HK-2 (cell line): ENCODE data around the gene SELENOH.
A peak's percentile ranks its signal among the peaks of the same experiment; 100 is the strongest.

ENCODE experiments used
- DNase-seq: peaks from one replicate; pipeline ENCODE4 v3.0.0-alpha.2; 2018; ENCODE audit not compliant: unreplicated experiment

SELENOH gene

GRCh38 chr11:57746920-57747319 lies 5.6 kb downstream of the SELENOH start:
- no peak for DNase-seq

- no peak for DNase-seq
Observed at GRCh38 chr11:57751176-57751575, 9.9 kb downstream of the SELENOH start.

GRCh38 chr11:57751676-57752253 lies 10.5 kb downstream of the SELENOH start, which contains the start of gene BTBD18:
TSS of gene BTBD18 (minus strand) at chr11:57751819. CDS start at chr11:57751188, 631 bp downstream.
- no peak for DNase-seq

- DNase-seq: no peak
Observed at GRCh38 chr11:57752954-57753353, 11.7 kb downstream of the SELENOH start.

GRCh38 chr11:57758174-57758573 lies 16.9 kb downstream of the SELENOH start:
- DNase-seq: no peak

GRCh38 chr11:57761301-57762234 lies 20.3 kb downstream of the SELENOH start, which contains the start of gene CTNND1:
TSS of gene CTNND1 (plus strand) at chr11:57761802. CDS start at chr11:57791479, 29,677 bp downstream.
- peak; percentile 78 for DNase-seq

- no peak for DNase-seq
Observed at GRCh38 chr11:57762235-57762861, 21.1 kb downstream of the SELENOH start.

- DNase-seq: no peak
Observed at GRCh38 chr11:57763568-57763967, 22.3 kb downstream of the SELENOH start.

GRCh38 chr11:57764021-57764420 lies 22.7 kb downstream of the SELENOH start:
- no peak for DNase-seq

- no peak for DNase-seq
Observed at GRCh38 chr11:57764566-57764965, 23.3 kb downstream of the SELENOH start.

GRCh38 chr11:57764972-57765371 lies 23.7 kb downstream of the SELENOH start:
- DNase-seq: no peak

- no peak for DNase-seq
Observed at GRCh38 chr11:57770793-57771192, 29.5 kb downstream of the SELENOH start.

- DNase-seq: no peak
Observed at GRCh38 chr11:57771365-57771764, 30.1 kb downstream of the SELENOH start.

- DNase-seq: no peak
Observed at GRCh38 chr11:57772562-57772961, 31.3 kb downstream of the SELENOH start.

- DNase-seq: no peak
Observed at GRCh38 chr11:57773026-57773598, 31.8 kb downstream of the SELENOH start.

- DNase-seq: no peak
Observed at GRCh38 chr11:57775491-57775890, 34.2 kb downstream of the SELENOH start.

- DNase-seq: no peak
Observed at GRCh38 chr11:57776031-57776521, 34.8 kb downstream of the SELENOH start.

- no peak for DNase-seq
Observed at GRCh38 chr11:57776577-57777210, 35.4 kb downstream of the SELENOH start.

GRCh38 chr11:57777969-57778317 lies 36.7 kb downstream of the SELENOH start:
- DNase-seq: no peak

GRCh38 chr11:57778318-57779037 lies 37.2 kb downstream of the SELENOH start:
- DNase-seq: peak; percentile 83

GRCh38 chr11:57779276-57779675 lies 38.0 kb downstream of the SELENOH start:
- no peak for DNase-seq
